Lung microvascular endothelial cell (primary cell): ENCODE results near the gene ZNF184. TPM values are rescaled to one million over a fixed set of nuclear protein-coding genes. Genes with fewer than 3 reads are reported as not detected.
"Not testable (repeated sequence)": the region's sequence is repeated elsewhere in the genome, so short reads cannot be mapped to it uniquely, and the experiment has no call there.

Experiments used
- DNase-seq, 2 donors: peaks; one replicate each; pipeline versions ENCODE4 v3.0.0 to v3.0.0-alpha.2; 2010; ENCODE audit warnings: low read depth in 2 of 2
- total RNA-seq: library from RNA; depleted of rRNA; stranded (reverse); fragments of >200 nt; gene quantifications from 2 replicates; pipeline ENCODE4 v1.2.1, GENCODE V29; 2014

The ZNF184 gene
- total RNA-seq, 1 donor from 2014 or later = 4.4 TPM

GRCh38 chr6:27426045-27426620, 46.8 kb downstream of the ZNF184 start:
- DNase-seq = no peak

- not testable (repeated sequence) for DNase-seq
Measured at GRCh38 chr6:27424851-27425250, 48.1 kb downstream of the ZNF184 start.

DNA sequence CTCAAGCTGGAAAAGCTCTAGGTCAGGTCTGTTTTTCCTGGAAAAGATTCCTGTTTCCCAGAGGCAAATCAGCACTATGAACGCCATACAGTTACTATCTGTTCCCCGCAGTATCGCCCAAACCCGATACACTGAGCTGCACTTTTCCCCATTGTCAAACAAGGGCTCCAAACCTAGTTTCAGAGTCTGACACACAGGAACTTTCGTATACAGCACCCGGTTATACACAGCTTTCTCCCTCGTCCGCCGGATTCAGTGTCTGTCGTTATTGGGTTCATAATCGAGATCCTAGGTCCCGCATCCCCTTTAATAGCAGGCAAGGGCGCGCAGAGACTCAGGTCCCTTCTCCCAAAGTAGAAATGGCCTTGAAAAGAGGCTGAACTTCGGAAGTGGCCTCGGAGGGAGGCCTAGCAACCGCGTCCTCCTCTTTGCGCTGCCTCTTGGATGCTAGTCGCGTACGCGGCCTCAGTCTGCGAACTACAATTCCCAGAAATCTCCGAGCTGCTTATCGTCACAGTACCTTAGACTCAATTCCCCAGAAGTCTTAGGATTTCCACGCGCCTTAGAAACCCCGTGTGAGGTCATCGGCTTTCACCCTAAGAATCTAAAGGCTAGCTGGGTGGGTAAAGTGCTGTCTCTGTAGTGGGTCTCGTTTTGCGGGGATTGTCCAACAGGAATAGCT, 50.1 kb downstream of the ZNF184 start:
- DNase-seq = no peak

GRCh38 chr6:27419363-27419762, 53.5 kb downstream of the ZNF184 start:
- DNase-seq = no peak

DNA sequence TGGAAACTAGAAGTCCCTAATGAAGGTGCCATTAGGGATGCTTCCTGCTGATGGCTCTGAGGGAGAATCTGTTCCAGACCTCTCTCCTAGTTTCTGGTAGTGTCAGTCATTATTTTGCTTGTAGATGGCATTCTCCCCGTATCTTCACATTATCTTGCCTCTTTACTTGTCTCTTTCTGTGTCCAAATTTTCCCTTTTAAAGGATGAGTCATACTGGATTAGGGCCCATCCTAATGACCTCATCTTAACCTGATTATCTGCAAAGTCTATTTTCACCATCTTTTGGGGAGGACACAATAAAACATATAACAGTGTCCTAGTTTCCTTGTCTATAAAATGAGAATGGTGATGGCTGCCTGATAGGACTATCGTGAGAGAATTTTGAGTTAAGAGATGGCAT, 57.0 kb downstream of the ZNF184 start:
- DNase-seq = no peak

DNA sequence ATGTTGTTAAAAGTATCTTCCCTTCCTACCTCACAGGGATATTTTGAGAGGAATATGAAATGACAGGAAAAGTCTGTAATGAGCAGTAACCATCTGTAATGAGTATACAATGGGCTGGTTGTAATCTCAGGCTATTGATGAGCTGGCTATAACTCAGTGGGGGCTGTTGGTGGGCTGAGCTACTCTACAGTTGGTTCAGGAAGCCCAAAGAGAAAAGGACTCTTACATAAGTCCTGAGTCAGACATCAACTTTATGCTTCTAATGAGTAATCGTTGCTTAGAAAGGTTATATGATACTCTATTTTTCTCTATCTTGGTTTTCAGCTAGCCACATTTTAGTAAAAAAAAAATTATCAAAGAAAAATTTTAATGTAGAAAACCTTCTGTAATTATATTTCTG, 57.9 kb downstream of the ZNF184 start:
- no peak for DNase-seq

- no peak for DNase-seq
Measured at GRCh38 chr6:27414300-27414699, 58.6 kb downstream of the ZNF184 start.

DNA sequence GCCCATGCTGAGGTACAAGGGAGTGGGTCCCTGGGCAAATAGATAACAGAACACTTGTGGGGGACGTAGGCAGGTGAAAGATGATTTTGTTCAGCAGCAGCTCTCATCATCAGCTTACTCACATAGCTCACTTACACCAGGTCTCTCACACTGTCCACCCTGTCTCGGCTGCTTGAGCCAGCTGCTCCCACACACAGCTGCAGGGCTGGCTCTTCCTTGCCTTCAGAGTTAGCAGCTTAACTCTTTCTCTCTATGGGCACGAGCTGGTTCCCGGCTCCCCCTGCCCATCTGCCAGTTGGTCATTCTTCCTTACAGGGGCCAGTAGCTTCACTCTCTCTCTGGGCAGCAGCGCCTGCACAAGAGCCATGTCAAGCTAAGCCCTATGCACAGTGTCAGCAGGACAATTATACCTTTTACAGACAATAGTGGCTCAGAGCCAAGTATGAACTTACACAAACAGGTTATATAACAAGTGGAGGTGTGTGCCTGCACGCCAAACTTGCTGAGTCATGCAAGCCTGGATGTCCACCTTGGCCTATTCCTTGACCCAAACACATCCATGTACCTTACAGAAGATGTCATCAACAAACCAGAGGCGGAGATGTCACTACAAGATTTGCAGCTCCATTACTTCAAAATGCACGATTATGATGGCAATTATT, 65.6 kb downstream of the ZNF184 start:
- DNase-seq = no peak

- DNase-seq = no peak
Measured at GRCh38 chr6:27406085-27406484, 66.8 kb downstream of the ZNF184 start.

DNA sequence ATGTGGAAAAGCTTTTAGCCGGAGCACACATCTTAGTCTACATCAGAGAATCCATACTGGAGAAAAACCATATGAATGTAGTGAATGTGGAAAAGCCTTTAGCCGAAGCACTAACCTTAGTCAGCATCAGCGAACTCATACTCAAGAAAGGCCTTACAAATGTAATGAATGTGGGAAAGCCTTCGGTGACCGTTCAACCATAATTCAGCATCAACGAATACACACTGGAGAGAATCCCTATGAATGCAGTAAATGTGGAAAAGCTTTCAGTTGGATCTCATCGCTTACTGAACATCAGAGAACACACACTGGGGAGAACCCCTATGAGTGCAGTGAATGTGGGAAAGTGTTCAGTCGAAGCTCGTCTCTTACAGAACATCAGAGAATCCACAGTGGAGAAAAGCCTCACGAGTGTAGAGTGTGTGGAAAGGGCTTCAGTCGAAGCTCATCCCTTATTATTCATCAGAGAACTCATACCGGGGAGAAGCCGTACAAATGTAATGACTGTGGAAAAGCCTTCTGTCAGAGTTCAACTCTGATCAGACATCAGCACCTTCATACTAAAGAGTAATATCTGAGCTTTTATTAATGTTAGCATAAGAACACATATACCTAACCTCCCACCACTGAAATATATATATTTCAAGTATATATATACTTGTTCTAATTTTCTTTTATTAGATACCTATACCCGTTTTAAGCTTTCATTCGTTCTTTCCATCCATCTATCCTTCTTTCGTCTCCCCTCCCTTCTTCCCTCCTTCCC, 71.8 kb downstream of the ZNF184 start:
- no peak for DNase-seq

Other genes starting within 250 kb of the ZNF184 start
- gene PRSS16, start 225.4 kb downstream of the ZNF184 start, total RNA-seq = 0.22 TPM in 1 of 2 replicates, not detected in the other
- not detected in 2 replicates for gene POM121L2, start 160.8 kb downstream of the ZNF184 start, total RNA-seq
- 0.20 and 0.22 TPM in 2 replicates for gene ZNF391, start 84.3 kb downstream of the ZNF184 start, total RNA-seq